Thoracic aorta (tissue), 2 donors: ENCODE data around the gene SLC44A1. TPM values are rescaled to one million over a fixed set of nuclear protein-coding genes. Genes with fewer than 3 reads are reported as not detected.

Source experiments
- ATAC-seq: fragments of 150-250 bp; one replicate; pipeline ENCODE4 v1.8.0; 2017; ENCODE audit warnings: low read depth; ENCODE audit not compliant: insufficient number of reproducible peaks, low FRiP score
- DNase-seq: peaks from one replicate; pipeline ENCODE4 v3.0.0-alpha.2; 2020; ENCODE audit warnings: low spot score
- H3K27ac ChIP-seq, 2 donors: fragments of 200-600 bp; sonication (generic); 1 replicate in 1 of 2; 2 replicates in 1 of 2; pipeline ENCODE4 v1.5.1; 2016; ENCODE audit warnings: mild to moderate bottlenecking in 2 of 2, moderate library complexity in 2 of 2
- H3K27me3 ChIP-seq: fragments of 200-600 bp; sonication (generic); replicated peaks from 2 replicates; pipeline ENCODE4 v1.6.0; 2016; ENCODE audit warnings: mild to moderate bottlenecking; ENCODE audit not compliant: insufficient read depth
- H3K36me3 ChIP-seq: fragments of 200-600 bp; sonication (generic); one replicate; pipeline ENCODE4 v1.5.1; 2016
- H3K4me1 ChIP-seq, 2 donors: fragments of 200-600 bp; sonication (generic); 1 replicate in 1 of 2; 2 replicates in 1 of 2; pipeline versions ENCODE4 v1.5.1 to v1.6.0; 2016; ENCODE audit warnings: low read depth in 2 of 2, mild to moderate bottlenecking in 1 of 2; ENCODE audit not compliant: control insufficient read depth in 1 of 2
- H3K4me3 ChIP-seq: fragments of 200-600 bp; sonication (generic); 2 replicates; pipeline ENCODE4 v1.5.1; 2016; ENCODE audit warnings: mild to moderate bottlenecking
- H3K9me3 ChIP-seq: fragments of 200-600 bp; sonication (generic); 2 replicates; pipeline ENCODE4 v1.5.1; 2016
- total RNA-seq, 2 donors: library from RNA; depleted of rRNA; stranded (reverse); fragments of >200 nt; gene quantifications; one replicate each; pipeline versions ENCODE4 v1.1.0 to v1.2.3, GENCODE V29; 2016
- TF ChIP-seq, protein P1 (sequence below): fragments of 200-600 bp; sonication (generic); IDR thresholded peaks from one replicate; pipeline ENCODE4 v1.5.1; 2019; ENCODE audit warnings: antibody characterized with exemption

Gene SLC44A1
- total RNA-seq, 2 donors from 2014 or later, result 33.9 to 58.8 TPM

DNA sequence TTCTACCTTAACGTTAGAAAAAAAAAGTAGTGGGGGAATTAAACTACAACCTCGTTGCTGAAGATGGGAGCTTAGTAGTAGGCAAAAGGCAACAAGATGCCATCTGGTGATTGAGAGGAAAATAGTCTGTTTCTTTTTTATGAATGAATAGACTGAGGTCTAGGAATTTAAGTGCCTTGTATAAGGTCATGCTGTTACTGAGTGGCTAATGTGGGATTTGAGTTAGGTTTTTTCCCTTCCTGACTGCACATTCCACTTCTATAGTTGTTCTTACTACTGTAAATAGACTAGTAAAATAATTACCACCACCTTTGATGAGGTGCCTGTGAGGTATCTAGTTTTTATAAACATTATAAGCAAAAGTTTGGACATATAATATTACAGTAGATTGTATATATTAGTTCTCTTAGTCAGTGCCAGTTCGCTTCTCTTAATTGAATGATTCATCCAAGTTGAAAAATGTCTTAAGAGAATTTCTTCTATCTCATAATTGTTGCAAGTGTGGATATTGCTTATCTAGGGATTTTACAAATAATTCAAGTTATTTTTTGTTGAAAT is 222.5 kb downstream of the SLC44A1 start:
- no peak overlapping the region for H3K4me3 ChIP-seq
- H3K27ac ChIP-seq, result no peak overlapping the region
- TF ChIP-seq, protein P1, sequence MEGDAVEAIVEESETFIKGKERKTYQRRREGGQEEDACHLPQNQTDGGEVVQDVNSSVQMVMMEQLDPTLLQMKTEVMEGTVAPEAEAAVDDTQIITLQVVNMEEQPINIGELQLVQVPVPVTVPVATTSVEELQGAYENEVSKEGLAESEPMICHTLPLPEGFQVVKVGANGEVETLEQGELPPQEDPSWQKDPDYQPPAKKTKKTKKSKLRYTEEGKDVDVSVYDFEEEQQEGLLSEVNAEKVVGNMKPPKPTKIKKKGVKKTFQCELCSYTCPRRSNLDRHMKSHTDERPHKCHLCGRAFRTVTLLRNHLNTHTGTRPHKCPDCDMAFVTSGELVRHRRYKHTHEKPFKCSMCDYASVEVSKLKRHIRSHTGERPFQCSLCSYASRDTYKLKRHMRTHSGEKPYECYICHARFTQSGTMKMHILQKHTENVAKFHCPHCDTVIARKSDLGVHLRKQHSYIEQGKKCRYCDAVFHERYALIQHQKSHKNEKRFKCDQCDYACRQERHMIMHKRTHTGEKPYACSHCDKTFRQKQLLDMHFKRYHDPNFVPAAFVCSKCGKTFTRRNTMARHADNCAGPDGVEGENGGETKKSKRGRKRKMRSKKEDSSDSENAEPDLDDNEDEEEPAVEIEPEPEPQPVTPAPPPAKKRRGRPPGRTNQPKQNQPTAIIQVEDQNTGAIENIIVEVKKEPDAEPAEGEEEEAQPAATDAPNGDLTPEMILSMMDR, result no peak
- DNase-seq (no peak), ATAC-seq (no peak)
- H3K36me3 ChIP-seq, result peaks cover 9% of the 10 kb centered on the region
- H3K9me3 ChIP-seq, result no peaks in the 10 kb centered on the region
- no peaks in the 10 kb centered on the region for H3K4me1 ChIP-seq
- H3K27me3 ChIP-seq, result no peaks in the 10 kb centered on the region

DNA sequence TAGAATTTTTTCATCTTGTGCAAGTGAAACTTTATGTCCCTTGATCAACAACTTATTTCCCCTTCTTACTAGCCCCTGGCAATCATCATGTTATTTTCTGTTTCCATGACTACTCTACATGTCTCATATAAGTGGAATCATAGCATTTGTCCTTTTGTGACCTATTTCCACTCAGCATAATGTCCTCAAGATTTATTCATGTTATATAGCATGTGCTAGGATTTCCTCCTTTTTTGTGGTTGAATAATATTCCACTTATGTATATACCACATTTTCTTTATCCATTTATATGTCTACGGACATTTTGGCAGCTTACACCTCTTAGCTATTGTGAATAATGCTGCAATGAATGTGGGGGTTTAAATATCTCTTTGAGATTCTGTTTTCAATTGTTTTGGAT is 224.4 kb downstream of the SLC44A1 start:
- H3K9me3 ChIP-seq, result no peaks in the 10 kb centered on the region
- no peaks in the 10 kb centered on the region for H3K27me3 ChIP-seq
- H3K36me3 ChIP-seq, result peaks cover 9% of the 10 kb centered on the region
- TF ChIP-seq, protein P1, result no peak
- no peaks in the 10 kb centered on the region for H3K4me1 ChIP-seq
- no peak overlapping the region for H3K4me3 ChIP-seq
- no peak for DNase-seq
- ATAC-seq, result no peak
- no peak overlapping the region for H3K27ac ChIP-seq

DNA sequence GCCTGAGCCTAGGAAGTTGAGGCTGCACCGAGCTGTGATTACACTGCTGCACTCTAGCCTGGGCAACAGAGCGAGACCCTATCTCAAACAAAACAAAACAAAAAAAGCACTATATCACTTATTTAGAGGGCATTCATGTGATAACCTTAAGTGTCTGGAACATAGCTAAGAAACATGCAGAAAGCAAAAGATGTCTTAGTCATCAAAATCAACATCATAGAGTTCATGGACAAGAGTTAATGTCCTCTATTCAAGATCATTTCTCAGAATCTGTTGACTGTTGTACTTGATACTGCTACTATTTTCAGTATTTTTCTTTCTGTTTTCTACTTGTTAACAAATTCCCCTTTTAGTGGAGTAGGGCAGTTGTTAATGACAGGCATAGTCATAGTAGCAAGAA is 228.8 kb downstream of the SLC44A1 start:
- DNase-seq (no peak), ATAC-seq (no peak)
- H3K4me3 ChIP-seq, result no peak overlapping the region
- H3K27ac ChIP-seq, result no peak overlapping the region
- H3K9me3 ChIP-seq, result no peaks in the 10 kb centered on the region
- H3K4me1 ChIP-seq, result no peaks in the 10 kb centered on the region
- TF ChIP-seq, protein P1, result no peak
- H3K27me3 ChIP-seq, result no peaks in the 10 kb centered on the region
- H3K36me3 ChIP-seq, result peaks cover 5% of the 10 kb centered on the region

DNA sequence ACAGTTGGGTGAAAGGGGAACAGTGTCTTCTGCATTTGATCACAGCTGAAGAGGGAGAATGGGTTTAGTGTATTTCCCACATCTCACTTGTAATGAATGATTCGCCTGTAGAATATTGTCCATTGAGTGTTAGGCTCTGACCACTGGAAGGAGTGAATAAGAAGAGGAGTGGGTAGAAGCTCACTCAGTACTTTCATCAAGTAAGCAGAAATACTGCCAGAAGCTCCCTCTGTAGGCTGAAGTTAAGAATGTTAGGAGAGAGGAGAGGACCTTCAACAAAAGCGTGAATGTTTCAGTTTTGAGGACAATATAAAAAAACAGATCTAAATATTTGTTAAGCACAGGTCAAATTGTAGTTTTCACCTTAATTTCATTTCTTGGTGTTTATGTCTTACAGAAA is 230.9 kb downstream of the SLC44A1 start:
- Histone ChIP-seq H3K4me1 (no peaks in the 10 kb centered on the region), H3K27me3 (no peaks in the 10 kb centered on the region), H3K9me3 (no peaks in the 10 kb centered on the region), H3K27ac (no peak overlapping the region), H3K36me3 (no peaks in the 10 kb centered on the region), H3K4me3 (no peak overlapping the region)
- ATAC-seq (no peak), DNase-seq (no peak)
- TF ChIP-seq, protein P1, result no peak

DNA sequence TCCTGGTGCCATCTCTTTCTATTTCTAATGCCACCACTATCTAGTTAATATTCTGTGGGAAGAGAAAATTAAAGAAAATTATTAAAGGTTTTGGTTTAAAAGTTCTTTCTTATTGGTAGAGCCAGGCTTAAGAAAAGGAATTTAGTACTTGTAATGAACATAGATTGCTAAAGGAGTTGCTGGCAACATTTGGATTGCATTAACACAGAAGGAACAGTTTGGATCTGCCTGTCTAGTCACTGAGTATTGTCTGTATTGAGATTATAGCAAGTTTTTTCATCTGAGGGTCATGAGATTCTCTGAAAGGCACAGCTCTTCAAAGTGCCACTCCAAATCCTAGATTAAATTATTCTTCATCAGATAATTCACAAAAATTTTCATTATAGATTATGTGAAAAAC is 235.4 kb downstream of the SLC44A1 start:
- H3K4me3 ChIP-seq, result no peak overlapping the region
- no peak for ATAC-seq

More for the DNA sequence above, 235.4 kb downstream of the SLC44A1 start:
- no peaks in the 10 kb centered on the region for H3K36me3 ChIP-seq
- no peak overlapping the region for H3K27ac ChIP-seq
- H3K9me3 ChIP-seq, result no peaks in the 10 kb centered on the region
- no peak for DNase-seq
- H3K27me3 ChIP-seq, result no peaks in the 10 kb centered on the region
- TF ChIP-seq, protein P1, result no peak
- no peaks in the 10 kb centered on the region for H3K4me1 ChIP-seq
